Activated naive CD4-positive, alpha-beta T cell treated with anti-CD3 and anti-CD28 coated beads, Interleukin-2, amount 10 ng/mL, durations not matched to agents 7 days and 5 days (primary cell): Measurements from ENCODE around the gene AP2A1.

Source experiments
- CTCF ChIA-PET: fragments of 350-600 bp; sonication (Branson Sonifier 250); formaldehyde crosslinking; loops from one replicate; lab custom pipeline; 2021; ENCODE audit warnings: antibody characterized with exemption; lab: Charles Lee
- DNase-seq: peaks from one replicate; pipeline ENCODE4 v3.0.0-alpha.2; 2020
- H3K27ac Mint-ChIP-seq: one replicate; pipeline ENCODE4 v1.8.0; 2021; ENCODE audit warnings: mild to moderate bottlenecking, moderate library complexity, mixed read lengths
- H3K27me3 Mint-ChIP-seq: one replicate; pipeline ENCODE4 v1.8.0; 2021; ENCODE audit warnings: mild to moderate bottlenecking, mixed read lengths
- H3K36me3 Mint-ChIP-seq: one replicate; pipeline ENCODE4 v1.8.0; 2021; ENCODE audit warnings: mixed read lengths
- H3K4me1 Mint-ChIP-seq: one replicate; pipeline ENCODE4 v1.8.0; 2021; ENCODE audit warnings: mixed read lengths
- H3K4me3 Mint-ChIP-seq: one replicate; pipeline ENCODE4 v1.8.0; 2021; ENCODE audit warnings: mild to moderate bottlenecking, moderate library complexity, mixed read lengths
- H3K9me3 Mint-ChIP-seq: one replicate; pipeline ENCODE4 v1.8.0; 2021; ENCODE audit warnings: mixed read lengths

The AP2A1 gene

DNA sequence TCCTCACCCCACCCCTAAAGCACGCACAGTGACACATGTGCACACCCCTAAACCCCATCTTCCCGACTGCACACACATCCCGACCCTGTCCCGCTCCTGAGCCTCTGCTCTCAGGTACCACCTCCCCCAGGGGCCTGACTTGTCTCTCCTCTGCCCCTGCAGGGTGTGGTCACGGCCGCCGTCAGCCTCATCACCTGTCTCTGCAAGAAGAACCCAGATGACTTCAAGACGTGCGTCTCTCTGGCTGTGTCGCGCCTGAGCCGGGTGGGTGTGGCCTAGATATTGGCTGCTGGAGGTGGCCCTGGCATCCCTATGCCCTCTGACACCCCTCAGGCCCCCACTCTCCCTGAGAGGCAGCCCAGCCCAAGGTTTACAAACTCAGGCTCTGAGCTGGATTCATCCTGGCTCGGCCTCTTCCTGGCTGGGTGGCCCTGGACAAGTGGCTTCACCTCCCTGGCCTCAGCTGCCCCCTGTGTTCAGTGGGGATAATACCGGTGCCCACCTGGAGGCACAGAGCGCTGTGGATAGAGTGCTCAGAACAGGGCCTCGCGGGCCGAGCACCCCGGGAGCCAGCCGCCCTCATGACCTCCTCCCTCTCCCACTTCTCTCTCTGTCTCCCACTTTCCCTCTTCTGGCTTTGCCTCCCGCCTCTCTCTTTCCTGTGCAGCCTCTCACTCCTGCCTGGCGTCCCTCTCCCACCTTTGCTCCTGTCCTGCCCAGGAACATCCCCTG lies 26.2 kb downstream of the AP2A1 start:
- Mint-ChIP-seq H3K36me3 (peaks cover 38% of the 10 kb centered on the region), H3K9me3 (no peaks in the 10 kb centered on the region), H3K4me3 (no peak overlapping the region), H3K27me3 (no peaks in the 10 kb centered on the region), H3K27ac (no peak overlapping the region), H3K4me1 (no peaks in the 10 kb centered on the region)
- CTCF ChIA-PET, result interaction anchor here (0.6 kb wide), 1 partner anchor 11 kb away, joined by 3 read pairs; no protein-coding TSS in a partner anchor
- DNase-seq, result no peak

DNA sequence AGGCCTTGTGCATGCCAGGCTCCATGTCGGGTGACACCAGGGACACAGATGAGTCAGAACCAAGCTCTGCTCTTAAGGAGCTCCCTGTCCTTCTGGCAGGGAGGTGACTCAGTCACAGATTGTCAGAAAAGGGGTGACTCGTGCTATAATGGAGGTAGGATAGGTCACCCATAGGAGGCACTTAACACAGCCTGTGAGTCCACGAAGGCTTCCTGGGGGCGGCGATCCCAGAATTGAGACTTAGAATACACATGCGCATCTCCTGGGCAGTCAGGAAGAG lies 26.7 kb downstream of the AP2A1 start:
- DNase-seq, result no peak
- Mint-ChIP-seq H3K4me3 (no peak overlapping the region), H3K36me3 (peaks cover 35% of the 10 kb centered on the region), H3K4me1 (no peaks in the 10 kb centered on the region), H3K27ac (peak overlapping the region; percentile 68), H3K9me3 (no peaks in the 10 kb centered on the region), H3K27me3 (no peaks in the 10 kb centered on the region)
- CTCF ChIA-PET, result interaction anchor here (0.6 kb wide), 1 partner anchor 10 kb away, joined by 3 read pairs; no protein-coding TSS in a partner anchor

DNA sequence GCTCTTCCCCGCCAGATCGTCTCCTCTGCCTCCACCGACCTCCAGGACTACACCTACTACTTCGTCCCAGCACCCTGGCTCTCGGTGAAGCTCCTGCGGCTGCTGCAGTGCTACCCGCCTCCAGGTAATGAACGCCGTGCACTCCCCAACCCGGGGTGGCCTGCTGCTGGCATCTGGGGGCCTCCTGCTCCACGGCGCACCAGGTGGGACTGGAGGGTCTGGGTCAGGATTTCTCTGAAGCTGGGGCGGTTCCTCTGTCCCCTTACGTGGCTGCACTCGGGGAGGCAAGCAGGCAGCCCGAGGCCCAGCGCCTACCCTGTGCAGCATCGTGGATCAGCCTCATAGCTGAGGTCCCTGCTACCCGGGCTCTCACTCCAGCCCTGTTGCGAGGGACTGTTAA lies 28.8 kb downstream of the AP2A1 start:
- no peaks in the 10 kb centered on the region for H3K27me3 Mint-ChIP-seq
- no peak overlapping the region for H3K27ac Mint-ChIP-seq
- CTCF ChIA-PET, result no interaction called here
- peaks cover 39% of the 10 kb centered on the region for H3K36me3 Mint-ChIP-seq
- no peaks in the 10 kb centered on the region for H3K9me3 Mint-ChIP-seq
- no peaks in the 10 kb centered on the region for H3K4me1 Mint-ChIP-seq
- no peak overlapping the region for H3K4me3 Mint-ChIP-seq
- no peak for DNase-seq

DNA sequence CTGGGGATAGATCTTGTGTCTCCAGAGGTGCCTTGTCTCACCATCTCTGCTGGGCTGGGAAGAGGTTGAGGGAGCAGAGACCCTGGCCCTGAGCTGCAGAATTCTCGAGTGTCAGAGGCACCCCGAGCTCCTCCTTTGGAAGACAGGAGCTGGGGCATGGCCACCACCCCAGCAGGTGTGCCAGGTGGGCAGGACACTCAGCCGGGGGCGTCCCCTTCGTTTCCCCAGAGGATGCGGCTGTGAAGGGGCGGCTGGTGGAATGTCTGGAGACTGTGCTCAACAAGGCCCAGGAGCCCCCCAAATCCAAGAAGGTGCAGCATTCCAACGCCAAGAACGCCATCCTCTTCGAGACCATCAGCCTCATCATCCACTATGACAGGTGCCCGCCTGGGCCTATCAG lies 31.8 kb downstream of the AP2A1 start:
- Mint-ChIP-seq H3K36me3 (peaks cover 42% of the 10 kb centered on the region), H3K27ac (no peak overlapping the region), H3K9me3 (no peaks in the 10 kb centered on the region), H3K4me3 (no peak overlapping the region), H3K4me1 (no peaks in the 10 kb centered on the region), H3K27me3 (no peaks in the 10 kb centered on the region)
- no peak for DNase-seq
- CTCF ChIA-PET, result interaction anchor here (0.6 kb wide), 1 partner anchor 1614 kb away, joined by 3 read pairs; no protein-coding TSS in a partner anchor

DNA sequence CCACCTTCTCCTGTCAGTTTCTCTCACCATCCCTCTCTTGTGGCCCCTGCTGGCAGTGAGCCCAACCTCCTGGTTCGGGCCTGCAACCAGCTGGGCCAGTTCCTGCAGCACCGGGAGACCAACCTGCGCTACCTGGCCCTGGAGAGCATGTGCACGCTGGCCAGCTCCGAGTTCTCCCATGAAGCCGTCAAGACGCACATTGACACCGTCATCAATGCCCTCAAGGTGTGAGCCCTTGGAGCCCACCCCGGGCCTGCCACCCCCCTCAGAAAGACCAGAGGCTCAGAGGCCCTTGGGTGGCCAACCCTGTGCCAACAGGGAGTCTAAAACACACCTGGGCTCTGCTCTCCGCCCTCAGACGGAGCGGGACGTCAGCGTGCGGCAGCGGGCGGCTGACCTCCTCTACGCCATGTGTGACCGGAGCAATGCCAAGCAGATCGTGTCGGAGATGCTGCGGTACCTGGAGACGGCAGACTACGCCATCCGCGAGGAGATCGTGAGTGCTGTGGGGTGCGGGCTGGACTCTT lies 32.5 kb downstream of the AP2A1 start:
- CTCF ChIA-PET, result no interaction called here
- no peaks in the 10 kb centered on the region for H3K4me1 Mint-ChIP-seq
- H3K27me3 Mint-ChIP-seq, result no peaks in the 10 kb centered on the region
- no peak for DNase-seq
- H3K9me3 Mint-ChIP-seq, result no peaks in the 10 kb centered on the region
- peaks cover 47% of the 10 kb centered on the region for H3K36me3 Mint-ChIP-seq
- no peak overlapping the region for H3K27ac Mint-ChIP-seq
- no peak overlapping the region for H3K4me3 Mint-ChIP-seq

DNA sequence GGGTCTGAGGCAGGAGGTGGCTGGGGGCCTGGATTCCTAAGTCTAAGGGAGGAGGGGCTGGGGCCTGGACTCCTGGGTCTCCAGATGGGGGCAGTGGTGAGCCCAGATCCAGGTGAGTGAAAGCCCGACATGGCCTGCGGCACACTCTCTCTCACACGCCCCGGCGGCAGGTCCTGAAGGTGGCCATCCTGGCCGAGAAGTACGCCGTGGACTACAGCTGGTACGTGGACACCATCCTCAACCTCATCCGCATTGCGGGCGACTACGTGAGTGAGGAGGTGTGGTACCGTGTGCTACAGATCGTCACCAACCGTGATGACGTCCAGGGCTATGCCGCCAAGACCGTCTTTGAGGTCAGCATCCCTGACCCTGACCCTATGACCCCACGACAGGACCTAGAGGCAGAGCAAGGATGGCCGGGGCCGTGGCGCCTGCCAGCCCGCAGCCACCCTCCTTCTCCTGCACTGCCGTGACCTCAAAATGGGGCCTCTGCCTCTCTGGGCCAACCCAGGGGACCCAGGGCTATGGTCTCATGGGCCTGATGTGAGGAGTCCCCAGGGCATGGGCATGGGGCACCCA lies 33.1 kb downstream of the AP2A1 start:
- Mint-ChIP-seq H3K9me3 (no peaks in the 10 kb centered on the region), H3K4me3 (no peak overlapping the region), H3K27me3 (no peaks in the 10 kb centered on the region), H3K27ac (no peak overlapping the region), H3K36me3 (peaks cover 45% of the 10 kb centered on the region), H3K4me1 (no peaks in the 10 kb centered on the region)
- no peak for DNase-seq
- CTCF ChIA-PET, result no interaction called here

DNA sequence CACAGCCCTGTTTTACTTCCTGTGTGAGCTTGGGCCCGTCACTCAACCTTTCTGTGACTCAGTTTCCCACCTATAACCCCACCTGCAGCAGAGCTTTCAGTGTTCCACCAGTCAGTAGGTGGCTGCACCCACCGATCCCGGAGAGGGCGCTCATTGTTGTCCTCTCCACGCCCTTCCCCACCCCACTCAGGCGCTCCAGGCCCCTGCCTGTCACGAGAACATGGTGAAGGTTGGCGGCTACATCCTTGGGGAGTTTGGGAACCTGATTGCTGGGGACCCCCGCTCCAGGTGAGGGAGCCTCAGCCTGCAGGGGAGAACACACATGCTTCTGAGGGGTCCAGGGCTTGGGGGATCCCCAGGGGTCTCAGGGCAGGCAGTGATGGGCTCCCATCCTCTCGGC lies 34.0 kb downstream of the AP2A1 start:
- H3K4me3 Mint-ChIP-seq, result no peak overlapping the region
- CTCF ChIA-PET, result no interaction called here
- DNase-seq, result no peak
- H3K27me3 Mint-ChIP-seq, result no peaks in the 10 kb centered on the region
- H3K36me3 Mint-ChIP-seq, result peaks cover 39% of the 10 kb centered on the region
- H3K4me1 Mint-ChIP-seq, result no peaks in the 10 kb centered on the region
- H3K27ac Mint-ChIP-seq, result no peak overlapping the region
- no peaks in the 10 kb centered on the region for H3K9me3 Mint-ChIP-seq

DNA sequence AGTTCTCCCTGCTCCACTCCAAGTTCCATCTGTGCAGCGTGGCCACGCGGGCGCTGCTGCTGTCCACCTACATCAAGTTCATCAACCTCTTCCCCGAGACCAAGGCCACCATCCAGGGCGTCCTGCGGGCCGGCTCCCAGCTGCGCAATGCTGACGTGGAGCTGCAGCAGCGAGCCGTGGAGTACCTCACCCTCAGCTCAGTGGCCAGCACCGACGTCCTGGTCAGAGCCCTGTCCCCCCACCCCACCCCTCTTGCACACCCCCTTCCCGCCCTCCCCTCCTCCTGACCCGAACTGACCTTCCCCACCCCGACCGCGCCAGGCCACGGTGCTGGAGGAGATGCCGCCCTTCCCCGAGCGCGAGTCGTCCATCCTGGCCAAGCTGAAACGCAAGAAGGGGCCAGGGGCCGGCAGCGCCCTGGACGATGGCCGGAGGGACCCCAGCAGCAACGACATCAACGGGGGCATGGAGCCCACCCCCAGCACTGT lies 34.6 kb downstream of the AP2A1 start:
- Mint-ChIP-seq H3K27me3 (no peaks in the 10 kb centered on the region), H3K4me3 (no peak overlapping the region), H3K4me1 (no peaks in the 10 kb centered on the region), H3K9me3 (no peaks in the 10 kb centered on the region), H3K36me3 (peaks cover 42% of the 10 kb centered on the region), H3K27ac (no peak overlapping the region)
- CTCF ChIA-PET, result no interaction called here
- DNase-seq, result no peak

DNA sequence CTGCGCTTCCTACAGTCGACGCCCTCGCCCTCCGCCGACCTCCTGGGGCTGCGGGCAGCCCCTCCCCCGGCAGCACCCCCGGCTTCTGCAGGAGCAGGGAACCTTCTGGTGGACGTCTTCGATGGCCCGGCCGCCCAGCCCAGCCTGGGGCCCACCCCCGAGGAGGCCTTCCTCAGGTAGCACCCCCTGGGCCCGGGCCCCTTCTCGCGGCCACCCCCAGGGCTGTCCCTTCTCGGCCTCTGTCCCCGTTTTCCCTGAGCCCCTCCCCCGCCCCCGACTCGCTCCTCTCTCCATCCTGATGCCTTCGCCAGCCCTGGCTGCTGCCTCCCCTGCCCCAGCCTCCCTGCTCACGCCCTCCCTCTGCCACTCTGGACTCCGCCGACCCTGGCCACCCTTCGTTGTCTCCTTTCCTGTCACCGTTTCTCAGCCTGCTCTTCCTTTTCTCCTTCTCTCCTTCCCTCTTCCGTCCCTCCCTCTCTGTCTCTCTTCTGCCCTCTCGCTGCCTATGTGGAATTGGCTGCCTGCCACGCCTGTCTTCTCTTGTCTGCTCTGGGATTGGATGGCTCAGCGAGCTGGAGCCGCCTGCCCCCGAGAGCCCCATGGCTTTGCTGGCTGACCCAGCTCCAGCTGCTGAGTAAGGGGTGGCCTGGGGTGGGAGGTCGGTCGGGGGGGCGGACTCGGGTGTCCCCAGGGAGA lies 35.3 kb downstream of the AP2A1 start:
- CTCF ChIA-PET, result no interaction called here
- H3K27ac Mint-ChIP-seq, result no peak overlapping the region
- peaks cover 38% of the 10 kb centered on the region for H3K36me3 Mint-ChIP-seq
- no peaks in the 10 kb centered on the region for H3K27me3 Mint-ChIP-seq
- H3K4me3 Mint-ChIP-seq, result no peak overlapping the region
- no peaks in the 10 kb centered on the region for H3K9me3 Mint-ChIP-seq
- no peak for DNase-seq
- H3K4me1 Mint-ChIP-seq, result no peaks in the 10 kb centered on the region

DNA sequence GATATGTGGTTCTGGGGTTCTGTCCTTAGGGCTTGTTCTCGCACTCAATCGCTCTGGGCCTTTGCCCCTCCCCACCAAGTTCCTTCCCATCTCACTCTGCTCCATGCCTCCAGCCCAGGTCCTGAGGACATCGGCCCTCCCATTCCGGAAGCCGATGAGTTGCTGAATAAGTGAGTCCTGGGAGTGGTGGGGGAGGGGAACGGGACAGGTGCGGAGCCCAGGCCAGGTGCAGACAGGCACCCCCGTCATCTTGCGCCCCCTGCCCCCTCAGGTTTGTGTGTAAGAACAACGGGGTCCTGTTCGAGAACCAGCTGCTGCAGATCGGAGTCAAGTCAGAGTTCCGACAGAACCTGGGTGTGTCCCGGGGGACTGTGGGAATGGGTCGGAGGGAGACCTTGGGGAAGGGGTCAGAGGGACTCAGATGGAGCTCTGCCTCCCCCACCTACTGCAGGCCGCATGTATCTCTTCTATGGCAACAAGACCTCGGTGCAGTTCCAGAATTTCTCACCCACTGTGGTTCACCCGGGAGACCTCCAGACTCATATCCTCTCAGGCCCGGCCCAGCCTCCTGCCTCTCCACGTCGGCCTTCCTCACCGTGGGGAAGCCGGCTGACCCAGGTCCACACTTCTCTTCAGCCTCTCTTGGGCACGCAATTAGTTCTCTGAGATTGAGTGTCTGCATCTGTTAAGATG lies 36.2 kb downstream of the AP2A1 start:
- CTCF ChIA-PET, result interaction anchor here (0.9 kb wide), 1 partner anchor 9 kb away, joined by 3 read pairs; no protein-coding TSS in a partner anchor
- H3K4me1 Mint-ChIP-seq, result peaks cover 8% of the 10 kb centered on the region
- H3K4me3 Mint-ChIP-seq, result no peak overlapping the region
- H3K36me3 Mint-ChIP-seq, result peaks cover 35% of the 10 kb centered on the region
- no peak for DNase-seq
- no peaks in the 10 kb centered on the region for H3K9me3 Mint-ChIP-seq
- H3K27ac Mint-ChIP-seq, result no peak overlapping the region
- no peaks in the 10 kb centered on the region for H3K27me3 Mint-ChIP-seq

DNA sequence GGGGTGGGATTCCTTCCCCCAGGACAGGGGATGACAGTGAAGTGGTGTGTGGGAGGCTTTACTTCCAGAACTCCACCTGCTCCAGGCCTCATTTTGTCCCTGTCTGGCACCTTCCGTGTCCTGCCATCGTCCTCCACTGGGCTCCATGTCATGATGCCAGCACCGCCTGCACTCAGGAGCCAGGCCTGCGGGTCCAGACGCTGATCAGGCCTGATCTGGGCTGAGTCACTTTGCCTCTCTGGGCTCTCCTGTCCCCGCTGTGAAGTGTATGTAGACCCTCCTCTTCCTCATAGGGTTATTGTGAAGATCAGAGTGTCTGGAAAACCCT lies 36.7 kb downstream of the AP2A1 start:
- peaks cover 33% of the 10 kb centered on the region for H3K36me3 Mint-ChIP-seq
- no peaks in the 10 kb centered on the region for H3K27me3 Mint-ChIP-seq
- H3K4me3 Mint-ChIP-seq, result no peak overlapping the region
- CTCF ChIA-PET, result interaction anchor here (0.9 kb wide), 1 partner anchor 10 kb away, joined by 3 read pairs; no protein-coding TSS in a partner anchor
- DNase-seq, result no peak
- H3K27ac Mint-ChIP-seq, result no peak overlapping the region
- H3K9me3 Mint-ChIP-seq, result no peaks in the 10 kb centered on the region
- peaks cover 13% of the 10 kb centered on the region for H3K4me1 Mint-ChIP-seq

DNA sequence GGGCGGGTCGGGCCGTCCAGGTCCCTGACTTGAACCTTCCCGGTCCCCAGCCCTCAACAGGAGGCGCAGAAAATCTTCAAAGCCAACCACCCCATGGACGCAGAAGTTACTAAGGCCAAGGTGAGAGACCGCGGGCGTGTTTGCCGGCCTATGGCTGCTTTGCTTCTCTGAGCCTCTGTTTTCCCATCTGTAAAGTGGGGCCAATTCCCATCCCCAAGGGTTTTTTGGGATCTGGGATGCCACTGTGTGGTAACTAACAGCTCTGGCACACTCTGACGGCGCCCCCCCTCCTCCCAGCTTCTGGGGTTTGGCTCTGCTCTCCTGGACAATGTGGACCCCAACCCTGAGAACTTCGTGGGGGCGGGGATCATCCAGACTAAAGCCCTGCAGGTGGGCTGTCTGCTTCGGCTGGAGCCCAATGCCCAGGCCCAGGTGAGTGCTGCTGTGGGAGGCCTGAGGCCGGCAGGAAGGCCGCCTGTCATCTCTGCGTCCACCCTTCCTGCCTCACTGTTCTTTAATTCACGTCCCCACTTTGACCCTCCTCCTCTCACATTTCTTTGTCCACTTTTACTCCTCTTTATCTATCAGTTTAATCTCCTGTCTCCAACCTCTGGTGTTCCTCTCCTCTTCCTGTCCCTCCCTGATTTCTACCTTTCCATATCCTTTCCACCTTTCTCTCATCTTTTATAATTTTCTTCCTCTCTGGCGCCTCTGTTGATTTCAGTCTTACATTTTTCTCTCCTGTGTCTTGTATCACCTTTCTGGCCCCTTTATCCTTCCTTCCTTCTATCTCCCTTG lies 39.2 kb downstream of the AP2A1 start:
- no peak for DNase-seq
- H3K27me3 Mint-ChIP-seq, result no peaks in the 10 kb centered on the region
- CTCF ChIA-PET, result no interaction called here
- no peak overlapping the region for H3K4me3 Mint-ChIP-seq
- H3K9me3 Mint-ChIP-seq, result no peaks in the 10 kb centered on the region
- H3K27ac Mint-ChIP-seq, result no peak overlapping the region
- peaks cover 27% of the 10 kb centered on the region for H3K4me1 Mint-ChIP-seq
- peaks cover 28% of the 10 kb centered on the region for H3K36me3 Mint-ChIP-seq

DNA sequence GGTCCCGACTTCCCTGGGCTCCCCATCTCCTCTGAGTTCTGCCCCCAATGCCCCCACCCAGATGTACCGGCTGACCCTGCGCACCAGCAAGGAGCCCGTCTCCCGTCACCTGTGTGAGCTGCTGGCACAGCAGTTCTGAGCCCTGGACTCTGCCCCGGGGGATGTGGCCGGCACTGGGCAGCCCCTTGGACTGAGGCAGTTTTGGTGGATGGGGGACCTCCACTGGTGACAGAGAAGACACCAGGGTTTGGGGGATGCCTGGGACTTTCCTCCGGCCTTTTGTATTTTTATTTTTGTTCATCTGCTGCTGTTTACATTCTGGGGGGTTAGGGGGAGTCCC lies 39.8 kb downstream of the AP2A1 start:
- no peak for DNase-seq
- Mint-ChIP-seq H3K36me3 (peaks cover 28% of the 10 kb centered on the region), H3K4me1 (peaks cover 27% of the 10 kb centered on the region), H3K27ac (no peak overlapping the region), H3K4me3 (no peak overlapping the region), H3K27me3 (no peaks in the 10 kb centered on the region), H3K9me3 (no peaks in the 10 kb centered on the region)
- CTCF ChIA-PET, result no interaction called here
